GM11168 (cell line): Measurements from ENCODE around the gene SLC35D2.
"Not testable (repeated sequence)": the region's sequence is repeated elsewhere in the genome, so short reads cannot be mapped to it uniquely, and the experiment has no call there.

ENCODE experiments used
- in situ Hi-C: fragments of 300-500 bp; cut with MboI; formaldehyde crosslinking; loops from one replicate; pipeline ENCODE4 v1.12.0; 2022; ENCODE audit warnings: low sequenced_read_pairs; ENCODE audit not compliant: unreplicated experiment

SLC35D2 gene

DNA sequence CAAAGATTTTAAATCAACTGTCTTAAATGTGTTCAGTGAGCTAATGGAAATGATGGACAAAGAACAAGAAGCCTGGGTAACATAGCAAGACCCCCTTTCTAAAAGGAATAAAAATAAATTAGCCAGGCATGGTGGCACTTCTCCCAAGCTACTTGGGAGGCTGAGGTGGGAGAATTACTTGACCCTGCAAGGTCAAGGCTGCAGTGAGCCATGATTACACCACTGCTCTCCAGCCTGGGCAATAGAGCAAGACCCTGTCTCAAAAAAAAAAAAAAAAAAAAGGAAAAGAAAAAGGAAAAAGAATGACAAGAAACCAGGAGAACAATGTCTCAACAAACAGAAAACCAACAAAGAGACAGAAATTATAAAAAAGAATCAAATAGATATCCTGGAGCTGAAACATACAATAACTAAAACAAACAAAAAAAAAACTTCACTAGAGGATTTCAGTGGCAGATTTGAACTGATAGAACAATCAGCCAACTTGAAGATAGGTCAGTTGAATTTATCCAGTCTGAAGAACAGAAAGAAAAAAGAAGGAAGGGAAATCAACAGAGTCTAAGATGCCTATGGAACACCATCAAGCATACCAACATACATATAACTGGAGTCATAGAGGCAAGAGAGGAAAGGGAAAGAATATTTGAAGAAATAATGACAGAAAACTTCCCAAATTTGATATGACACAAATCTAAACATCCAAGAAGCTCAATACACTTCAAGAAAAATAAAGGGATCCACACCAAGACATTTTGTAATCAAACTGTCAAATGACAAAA is 16.8 kb upstream of the SLC35D2 start:
- in situ Hi-C loops: no loop called here

DNA sequence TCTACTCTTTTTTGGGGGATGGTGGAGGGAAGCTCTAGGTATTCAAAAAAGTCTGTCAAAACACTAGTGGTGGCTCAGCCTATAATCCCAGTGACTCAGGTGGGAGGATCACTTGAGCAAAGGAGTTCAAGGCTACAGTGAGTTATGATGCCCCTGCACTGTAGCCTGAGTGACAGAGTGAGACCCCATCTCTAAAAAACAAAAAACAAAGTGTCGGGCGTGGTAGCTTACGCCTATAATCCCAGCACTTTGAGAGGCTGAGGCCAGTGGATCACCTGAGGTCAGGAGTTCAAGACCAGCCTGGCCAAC is 15.8 kb upstream of the SLC35D2 start:
- in situ Hi-C loops: no loop called here

DNA sequence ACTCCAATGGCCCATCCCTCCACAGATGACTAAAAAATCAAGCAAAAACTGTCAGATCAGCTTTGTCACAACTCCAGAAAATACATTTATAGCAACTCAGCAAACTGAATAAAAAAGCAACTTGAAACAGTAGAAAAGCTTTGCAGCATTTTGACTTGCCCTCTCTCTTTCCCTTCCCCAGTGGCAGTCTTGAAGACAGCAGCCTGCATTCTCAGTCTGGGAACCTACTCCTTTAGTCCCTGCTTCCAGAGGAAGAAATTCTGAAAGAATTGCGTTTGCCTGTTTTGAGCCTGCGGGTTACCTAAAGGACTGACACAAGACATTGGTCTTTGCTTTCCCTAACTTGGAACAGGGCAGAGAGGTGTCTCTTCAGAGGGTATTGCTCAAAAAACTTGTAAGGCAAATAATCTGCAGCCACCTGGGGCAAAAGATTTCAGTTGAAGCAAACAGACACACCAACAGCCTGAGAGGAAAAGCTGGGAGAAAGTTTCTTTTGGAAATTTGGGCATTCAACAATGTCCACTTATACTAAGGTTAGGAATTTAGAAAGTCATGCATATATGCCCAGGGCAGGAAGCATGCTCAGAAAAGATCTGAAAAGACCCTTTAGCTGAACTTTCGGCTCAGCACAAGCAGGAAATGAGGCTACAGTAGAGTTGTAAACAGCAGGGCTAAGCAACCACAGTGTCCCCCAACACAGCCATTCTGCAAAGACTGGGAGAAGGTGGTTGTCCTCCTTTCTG is 15.2 kb upstream of the SLC35D2 start:
- in situ Hi-C loops: no loop called here

DNA sequence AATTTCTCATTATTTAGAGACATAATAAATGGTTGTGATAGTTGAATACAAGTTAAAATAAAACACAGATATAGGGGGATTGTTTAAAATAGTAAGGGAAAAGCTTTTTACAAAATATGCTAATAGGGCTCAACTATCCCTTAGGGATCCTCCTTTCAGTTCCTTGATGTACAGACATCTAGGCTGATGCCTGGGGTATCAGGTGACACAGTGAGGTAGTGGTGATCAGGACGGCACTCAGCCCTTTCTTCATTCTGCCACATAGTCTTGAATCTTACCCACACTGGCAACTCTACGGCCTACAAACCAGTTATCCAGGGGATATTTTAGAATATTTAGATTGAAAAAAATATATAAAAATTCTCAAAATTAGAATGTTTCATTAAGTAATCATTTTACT is 12.5 kb upstream of the SLC35D2 start:
- in situ Hi-C loops: no loop called here

DNA sequence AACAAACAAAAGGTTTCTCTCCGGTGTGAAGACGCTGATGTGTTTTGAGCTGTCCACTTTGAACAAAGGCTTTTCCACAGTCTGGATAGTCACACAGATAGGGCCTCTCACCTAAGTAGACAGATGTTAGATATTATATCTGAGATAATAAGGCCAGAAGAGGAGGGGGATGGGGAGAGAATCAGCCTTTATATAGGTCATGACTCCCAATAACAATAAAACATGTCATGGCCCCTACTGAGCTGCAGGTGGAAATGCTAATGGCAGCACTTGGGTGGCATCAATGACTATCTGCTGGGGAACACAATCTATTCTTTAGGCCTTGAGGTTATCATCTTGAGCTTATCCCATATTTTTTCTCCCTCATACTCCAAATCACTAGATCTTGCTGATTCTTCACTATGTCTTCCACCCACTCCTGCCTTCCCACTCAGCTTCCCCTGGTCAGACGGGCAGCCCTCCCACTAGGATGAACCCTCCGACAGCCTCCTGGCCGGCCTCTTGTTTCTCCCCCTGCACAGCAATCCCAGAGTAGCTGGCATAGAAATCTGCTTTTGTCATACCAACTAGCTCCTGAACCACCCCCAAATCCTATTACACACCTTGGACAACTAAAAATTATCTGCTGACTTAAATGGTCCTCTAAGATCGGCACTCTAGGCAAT is 11.5 kb upstream of the SLC35D2 start:
- in situ Hi-C loops: no loop called here

DNA sequence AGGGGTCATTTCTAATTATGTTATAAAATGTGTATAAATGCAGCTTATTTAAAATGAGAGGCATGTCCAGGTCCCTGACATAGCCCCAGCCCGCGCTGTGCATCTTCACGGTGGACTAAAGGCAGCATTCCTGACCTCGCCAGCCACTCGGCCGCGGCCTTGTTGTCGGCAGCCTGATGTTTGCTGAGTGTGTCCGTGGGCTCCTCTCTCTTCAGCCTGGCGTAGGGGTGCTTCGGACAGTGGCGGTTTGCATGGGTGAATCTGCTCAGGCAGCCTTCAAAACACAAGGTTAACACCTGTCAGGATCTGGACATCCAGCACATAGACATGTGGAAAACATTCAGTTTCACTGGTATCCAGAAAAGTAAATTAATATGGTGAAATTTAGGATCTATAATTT is 8.8 kb upstream of the SLC35D2 start:
- in situ Hi-C loops: no loop called here

DNA sequence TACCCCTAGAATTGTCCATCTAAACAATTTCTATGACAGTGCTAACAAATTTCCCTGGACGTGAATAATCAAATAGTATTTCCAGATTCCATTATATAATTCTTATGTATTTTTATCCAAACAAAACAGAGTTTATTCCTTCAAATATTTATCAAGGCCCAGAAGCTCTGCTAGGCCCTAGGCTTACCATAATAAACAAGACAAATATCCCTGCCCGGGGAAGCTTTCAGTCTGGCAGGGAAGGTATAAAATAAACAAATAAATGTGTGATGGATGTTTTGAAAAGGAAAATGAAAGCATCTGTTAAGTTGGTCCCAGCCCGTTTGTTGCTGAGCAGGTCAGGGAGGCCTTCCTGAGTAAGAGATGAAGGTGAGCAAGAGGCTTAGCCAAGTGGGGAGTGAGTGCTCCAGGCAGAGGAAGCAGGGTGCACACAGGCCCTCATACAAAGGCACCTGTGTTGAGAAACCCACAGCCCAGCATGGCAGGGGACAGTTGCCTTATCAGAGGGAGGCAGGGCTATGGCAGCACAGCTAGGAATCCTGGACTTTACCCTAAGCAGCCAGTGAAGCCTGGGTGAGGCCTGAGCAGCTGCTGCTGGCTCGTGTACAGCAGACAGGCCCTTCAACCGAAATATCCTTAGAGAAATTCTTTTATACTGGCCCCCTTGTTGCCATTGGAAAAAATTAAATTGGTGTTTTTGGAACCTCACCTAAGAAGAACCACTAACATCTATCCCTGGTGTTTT is 7.7 kb upstream of the SLC35D2 start:
- in situ Hi-C loops: no loop called here

DNA sequence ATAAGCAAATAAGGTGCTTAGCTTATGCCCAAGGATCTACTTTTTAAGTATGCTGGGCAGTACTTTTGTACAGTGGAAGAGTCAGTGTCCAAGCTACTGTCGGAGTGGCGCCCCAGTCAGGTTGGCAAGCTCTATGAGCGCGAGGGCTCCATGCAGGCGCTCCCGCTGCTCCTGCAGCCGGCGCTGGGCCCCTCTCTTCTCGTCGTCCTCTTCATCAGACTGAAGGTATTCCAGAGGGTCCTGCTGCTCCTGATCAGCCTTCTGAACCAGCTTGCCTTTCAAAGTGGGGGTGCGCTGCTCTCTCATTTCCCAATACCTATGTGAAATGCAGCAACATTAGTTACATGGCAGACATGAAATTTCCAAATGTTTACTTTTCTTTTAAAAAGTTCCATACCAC is 4.6 kb upstream of the SLC35D2 start:
- in situ Hi-C loops: no loop called here

DNA sequence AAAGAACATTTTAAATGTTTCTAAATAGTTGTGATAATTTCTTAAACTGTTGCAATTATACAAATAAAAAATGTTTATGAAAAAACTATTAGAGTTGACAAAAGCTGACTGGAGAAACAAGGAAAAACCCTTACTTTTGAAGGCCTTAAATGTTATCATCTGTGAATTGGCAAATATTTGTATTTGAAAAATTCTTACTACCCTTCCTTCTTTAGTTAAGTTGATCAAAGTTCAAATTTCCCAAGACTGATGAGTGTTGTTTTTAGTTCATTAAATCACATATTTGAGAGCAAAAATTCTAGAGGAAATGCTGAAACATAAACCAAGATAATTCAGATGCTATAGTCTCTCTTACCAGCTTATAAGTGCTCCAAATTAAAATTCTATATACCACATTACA is 2.6 kb upstream of the SLC35D2 start:
- in situ Hi-C loops: no loop called here

DNA sequence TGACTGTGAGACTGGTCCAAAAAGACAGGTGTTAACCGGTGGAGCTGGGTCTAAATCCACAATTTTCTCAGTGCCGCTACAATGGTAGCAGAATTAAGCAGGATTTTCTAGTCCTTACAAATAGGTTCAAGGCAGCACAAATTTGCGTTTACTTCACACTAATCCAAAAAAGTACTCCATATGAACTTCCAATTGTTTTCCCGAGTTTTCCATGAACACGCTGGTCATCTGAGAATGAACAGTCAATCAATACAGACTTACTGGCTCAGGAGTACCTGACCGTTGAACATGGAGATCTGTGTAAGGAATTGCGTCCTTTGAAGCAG is 709 bp downstream of the SLC35D2 start:
- in situ Hi-C loops: no loop called here

DNA sequence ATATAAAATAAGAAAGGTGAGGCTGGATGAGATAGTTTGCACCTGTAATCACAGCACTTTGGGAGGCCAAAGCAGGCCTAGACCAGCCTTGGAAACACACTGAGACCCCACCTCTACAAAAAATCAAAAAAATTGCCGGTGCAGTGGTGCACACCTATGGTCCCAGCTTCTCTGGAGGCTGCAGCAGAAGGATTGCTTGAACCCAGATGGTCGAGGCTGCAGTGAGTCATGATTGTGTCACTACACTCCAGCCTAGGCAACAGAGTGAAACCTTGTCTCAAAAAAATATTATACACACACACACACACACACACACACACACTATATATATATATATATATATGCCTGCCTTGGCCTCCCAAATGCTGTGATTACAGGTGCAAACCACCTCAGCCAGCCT is 1.3 kb downstream of the SLC35D2 start:
- in situ Hi-C loops: no loop called here

DNA sequence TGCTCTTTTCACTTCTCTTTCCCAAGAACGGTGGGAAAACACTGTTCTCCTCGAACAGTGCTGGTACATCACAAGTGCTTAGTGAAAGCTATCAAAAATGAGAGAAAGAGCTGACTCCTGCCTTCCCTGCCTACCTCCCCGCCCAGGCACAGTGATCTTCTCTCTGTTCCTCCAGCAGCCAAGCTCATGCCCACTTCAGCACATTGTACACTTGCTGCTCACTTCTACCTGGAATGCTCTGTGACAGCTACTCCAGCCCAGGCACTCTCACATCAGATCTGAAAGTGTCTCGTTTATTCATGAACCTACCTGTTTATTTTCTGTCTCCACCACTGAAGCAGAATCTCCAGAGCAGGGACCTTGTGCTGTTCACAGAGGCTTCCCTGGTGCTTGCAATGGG is 1.8 kb downstream of the SLC35D2 start:
- in situ Hi-C loops: no loop called here

DNA sequence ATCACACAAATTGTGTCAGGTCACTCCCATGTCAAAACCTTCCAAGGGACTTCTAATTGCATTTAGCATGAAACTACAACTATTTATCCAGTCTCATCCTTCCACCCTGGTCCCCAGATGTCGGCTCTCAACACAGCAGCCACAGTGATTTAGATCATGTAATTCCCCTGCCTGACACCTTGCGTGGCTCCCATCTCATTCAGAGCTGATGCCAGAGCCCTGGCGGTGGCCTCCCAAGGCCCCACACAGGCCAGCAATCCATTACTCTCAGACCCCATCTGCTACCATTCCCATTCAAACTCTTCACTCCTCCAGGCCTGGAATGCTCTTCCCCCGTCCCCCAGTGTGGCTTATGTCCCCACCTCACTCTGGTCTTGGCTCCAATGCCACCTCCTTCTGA is 2.4 kb downstream of the SLC35D2 start:
- in situ Hi-C loops: no loop called here

DNA sequence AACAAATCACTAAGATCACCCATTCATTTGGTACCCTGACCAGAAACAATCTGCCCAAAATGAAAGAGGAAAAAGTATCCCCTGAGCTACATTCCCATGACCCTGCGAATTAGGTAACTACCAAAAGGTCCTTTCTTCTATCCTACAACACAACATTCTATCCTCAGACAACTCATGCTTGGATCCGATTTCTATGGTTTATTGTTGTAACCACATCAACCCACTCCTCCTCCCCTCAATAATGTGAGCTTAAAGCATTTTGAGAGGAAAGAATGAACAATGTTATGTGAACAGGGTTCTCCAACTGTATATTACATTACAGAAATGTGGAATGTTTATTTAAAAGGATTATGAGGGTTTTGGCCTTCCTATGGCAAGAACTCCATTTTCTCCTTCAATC is 4.0 kb downstream of the SLC35D2 start:
- in situ Hi-C loops: no loop called here

DNA sequence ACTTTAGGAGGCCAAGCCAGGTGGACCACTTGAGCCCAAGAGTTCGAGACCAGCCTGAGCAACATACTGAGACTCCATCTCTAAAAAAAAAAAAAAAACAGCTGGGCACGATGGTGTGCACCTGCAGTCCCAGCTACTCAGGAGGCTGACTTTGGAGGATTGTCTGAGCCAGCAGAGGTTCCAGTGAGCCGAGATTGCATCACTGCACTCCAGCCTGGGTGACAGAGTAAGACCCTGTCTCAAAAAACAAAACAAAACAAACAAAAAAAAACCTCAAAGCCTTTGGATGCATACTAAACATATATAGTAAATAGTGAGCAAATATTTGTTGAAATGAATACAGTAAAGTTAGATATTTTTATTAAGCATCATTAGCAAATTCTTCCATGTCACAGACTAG is 5.3 kb downstream of the SLC35D2 start:
- in situ Hi-C loops: no loop called here

DNA sequence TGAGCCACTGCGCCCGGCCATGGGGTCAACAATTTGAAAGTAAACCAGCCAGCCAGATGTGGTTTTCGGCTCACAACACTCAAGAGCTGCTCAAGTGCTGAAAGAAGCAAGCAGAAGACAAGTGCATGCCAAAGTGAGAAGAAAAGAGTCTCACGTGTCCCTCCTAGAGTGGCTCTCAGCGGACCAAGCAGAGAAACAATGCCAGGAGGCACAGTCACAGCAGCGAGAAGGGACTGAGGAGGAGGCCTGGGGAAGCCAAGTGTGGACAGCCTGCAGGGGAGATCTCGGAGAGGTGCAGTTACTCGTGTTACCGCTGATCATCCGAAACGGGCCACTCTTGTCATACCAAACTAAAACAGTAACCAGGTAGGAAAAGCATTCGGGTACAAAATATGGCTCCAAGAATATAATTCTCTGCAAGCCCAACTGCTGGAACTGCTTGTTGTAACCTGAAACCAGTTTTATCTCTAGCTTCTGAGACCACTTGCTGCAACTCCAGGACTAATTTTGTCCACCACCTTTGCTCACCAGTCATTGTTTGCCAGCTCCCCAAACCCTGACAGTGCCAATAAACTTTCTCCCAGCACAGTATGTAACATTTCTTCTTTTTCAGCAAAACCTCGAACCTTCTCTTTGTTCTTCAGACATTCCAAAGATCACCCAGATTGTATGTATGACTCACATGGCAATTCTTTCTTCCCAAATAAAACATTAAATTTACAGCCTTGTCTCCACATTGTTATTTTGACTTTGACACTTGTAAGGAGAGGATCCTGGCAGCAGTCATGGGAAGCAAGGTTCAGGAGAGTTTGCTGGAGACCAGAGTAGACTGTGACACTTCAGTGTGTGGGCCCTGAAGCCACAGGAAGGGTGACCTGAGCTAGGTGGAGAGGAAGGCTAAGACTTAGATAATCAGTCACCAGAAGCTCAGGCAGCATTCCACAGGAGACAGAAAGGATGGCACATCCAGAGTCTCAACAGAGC is 6.3 kb downstream of the SLC35D2 start:
- in situ Hi-C loops: no loop called here

DNA sequence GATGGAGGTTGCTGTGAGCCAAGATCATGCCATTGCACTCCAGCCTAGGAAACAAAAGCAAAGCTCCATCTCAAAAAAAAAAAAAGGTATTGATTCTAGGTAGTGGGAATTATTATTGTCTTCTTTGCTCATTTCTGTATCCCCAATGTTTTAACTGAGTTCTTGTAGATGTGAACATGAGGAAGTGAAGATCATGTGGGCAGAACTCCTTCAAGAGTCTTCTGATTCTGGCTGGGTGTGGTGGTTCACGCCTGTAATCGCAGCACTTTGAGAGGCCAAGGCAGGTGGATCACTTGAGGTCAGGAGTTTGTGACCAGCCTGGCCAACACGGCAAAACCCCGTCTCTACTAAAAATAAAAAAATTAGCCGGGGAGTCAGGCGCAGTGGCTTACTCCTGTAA is 8.0 kb downstream of the SLC35D2 start:
- in situ Hi-C loops: not testable (repeated sequence)

DNA sequence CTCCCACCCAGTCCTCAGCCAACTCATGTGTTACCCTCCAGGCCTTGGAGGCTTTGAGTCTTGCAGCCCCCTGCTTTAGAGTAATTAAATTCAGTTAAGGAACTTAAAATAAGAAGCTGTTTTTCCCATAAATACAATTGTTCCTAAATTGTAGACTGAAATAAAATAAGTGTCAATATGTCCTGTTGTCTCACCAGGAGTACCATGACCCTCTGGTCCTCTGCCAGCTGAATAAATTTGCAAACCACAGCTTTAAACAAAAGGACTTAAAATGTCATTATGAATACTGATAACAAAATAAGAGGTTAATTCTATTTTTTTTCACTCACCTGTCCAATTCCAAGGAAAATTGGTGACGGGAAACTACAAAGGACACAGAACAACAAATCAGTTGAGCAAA is 15.6 kb downstream of the SLC35D2 start:
- in situ Hi-C loops: no loop called here

DNA sequence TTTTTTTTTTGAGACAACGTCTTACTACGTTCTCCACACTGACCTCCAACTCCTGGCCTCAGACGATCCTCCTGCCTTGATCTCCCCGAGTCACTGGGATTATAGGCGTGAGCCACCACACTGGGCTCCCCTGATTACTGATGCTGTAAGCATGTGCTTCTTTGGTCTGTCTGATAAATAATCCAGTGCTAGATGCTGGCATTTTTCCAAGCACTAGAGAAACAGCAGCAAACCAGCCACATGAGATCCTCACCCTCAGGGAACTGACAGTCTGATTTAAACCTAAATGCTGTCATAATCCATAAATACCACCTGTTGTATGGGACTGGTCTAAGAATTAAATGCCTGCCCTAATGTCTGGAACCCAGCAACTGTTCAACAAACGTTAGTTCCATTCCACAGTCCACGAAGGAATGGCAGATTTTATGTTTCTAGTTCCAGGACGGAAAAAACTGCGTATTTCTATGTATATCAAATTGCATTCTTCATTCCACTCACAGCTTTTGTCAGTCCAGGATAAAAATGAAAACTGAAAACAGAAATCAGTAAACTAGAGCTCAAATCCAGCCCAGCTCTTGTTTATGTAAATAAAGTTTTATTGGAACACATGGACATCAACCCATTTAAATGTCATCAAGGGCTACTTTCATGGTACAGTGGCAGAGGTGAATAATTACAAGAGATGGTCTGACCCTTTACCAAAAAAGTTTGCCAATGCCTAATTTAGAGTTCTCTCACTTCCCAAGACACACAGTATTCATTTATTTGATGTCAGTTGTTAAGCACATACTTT is 20.1 kb downstream of the SLC35D2 start:
- in situ Hi-C loops: no loop called here
